ENCODE data around the gene SLC18A3.

GRCh38 chr10:49656845-49657493 lies 46.9 kb downstream of the SLC18A3 start:
- TF ChIP-seq, protein P1, sequence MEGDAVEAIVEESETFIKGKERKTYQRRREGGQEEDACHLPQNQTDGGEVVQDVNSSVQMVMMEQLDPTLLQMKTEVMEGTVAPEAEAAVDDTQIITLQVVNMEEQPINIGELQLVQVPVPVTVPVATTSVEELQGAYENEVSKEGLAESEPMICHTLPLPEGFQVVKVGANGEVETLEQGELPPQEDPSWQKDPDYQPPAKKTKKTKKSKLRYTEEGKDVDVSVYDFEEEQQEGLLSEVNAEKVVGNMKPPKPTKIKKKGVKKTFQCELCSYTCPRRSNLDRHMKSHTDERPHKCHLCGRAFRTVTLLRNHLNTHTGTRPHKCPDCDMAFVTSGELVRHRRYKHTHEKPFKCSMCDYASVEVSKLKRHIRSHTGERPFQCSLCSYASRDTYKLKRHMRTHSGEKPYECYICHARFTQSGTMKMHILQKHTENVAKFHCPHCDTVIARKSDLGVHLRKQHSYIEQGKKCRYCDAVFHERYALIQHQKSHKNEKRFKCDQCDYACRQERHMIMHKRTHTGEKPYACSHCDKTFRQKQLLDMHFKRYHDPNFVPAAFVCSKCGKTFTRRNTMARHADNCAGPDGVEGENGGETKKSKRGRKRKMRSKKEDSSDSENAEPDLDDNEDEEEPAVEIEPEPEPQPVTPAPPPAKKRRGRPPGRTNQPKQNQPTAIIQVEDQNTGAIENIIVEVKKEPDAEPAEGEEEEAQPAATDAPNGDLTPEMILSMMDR (IDR thresholded peaks at IDR 0.05; ENCODE audit: low read depth, low read length, poor library complexity, severe bottlenecking): no peak
- no peak for TF ChIP-seq EZH2phosphoT487 (IDR thresholded peaks at IDR 0.05; ENCODE audit: borderline replicate concordance, low read length)

Data from DOHH2 (cell line).